H1 (cell line): ENCODE data around the gene RGS3. TPM values are rescaled to one million over a fixed set of nuclear protein-coding genes. Genes with fewer than 3 reads are reported as not detected.

ENCODE experiments used
- CTCF ChIA-PET: fragments of 300-600 bp; sonication (Branson Sonifier 250); formaldehyde crosslinking; loops from one replicate; lab custom pipeline; 2021; ENCODE audit not compliant: partially characterized antibody; lab: Charles Lee
- POLR2A ChIA-PET: fragments of 300-600 bp; sonication (Branson Sonifier 250); formaldehyde crosslinking; loops from one replicate; lab custom pipeline; 2021; ENCODE audit warnings: inconsistent platforms; ENCODE audit not compliant: partially characterized antibody; lab: Charles Lee
- DNase-seq, 2 experiments: peaks; one replicate each; pipeline versions ENCODE4 v3.0.0 to v3.0.0-alpha.2; 2010 to 2022; ENCODE audit warnings: low spot score in 2 of 2, low read depth in 1 of 2, mixed read lengths in 1 of 2
- FAIRE-seq: peaks from 2 replicates; lab custom pipeline; 2011; peaks lifted over from hg19 to GRCh38; lab: Jason Lieb, UNC
- H2AFZ ChIP-seq: 2 replicates; pipeline ENCODE4 v1.8.1; 2012; ENCODE audit warnings: low read length, inconsistent platforms
- H2AK5ac ChIP-seq: 2 replicates; pipeline ENCODE4 v1.6.1; 2013; ENCODE audit warnings: low read depth, low read length
- H2BK120ac ChIP-seq: replicated peaks from 2 replicates; pipeline ENCODE3; 2013; ENCODE audit warnings: low read depth, low read length, inconsistent platforms
- H2BK12ac ChIP-seq: 2 replicates; pipeline ENCODE4 v1.6.1; 2013; ENCODE audit warnings: low read depth, low read length
- H2BK15ac ChIP-seq: 2 replicates; pipeline ENCODE4 v1.6.1; 2013; ENCODE audit warnings: low read length
- H2BK20ac ChIP-seq: 2 replicates; pipeline ENCODE4 v1.6.1; 2013; ENCODE audit warnings: low read length
- H2BK5ac ChIP-seq: 2 replicates; pipeline ENCODE4 v1.6.1; 2013; ENCODE audit warnings: low read depth, low read length
- H3K14ac ChIP-seq: 2 replicates; pipeline ENCODE4 v1.6.1; 2013; ENCODE audit warnings: inconsistent platforms; ENCODE audit not compliant: insufficient read length
- H3K18ac ChIP-seq: 2 replicates; pipeline ENCODE4 v1.6.1; 2013; ENCODE audit warnings: low read length; ENCODE audit errors: extremely low read depth
- H3K23ac ChIP-seq: 2 replicates; pipeline ENCODE4 v1.6.1; 2013; ENCODE audit warnings: inconsistent platforms; ENCODE audit not compliant: insufficient read length
- H3K23me2 ChIP-seq: 2 replicates; pipeline ENCODE4 v1.6.1; 2013; ENCODE audit warnings: low read depth, low read length
- H3K27ac ChIP-seq: 2 replicates; pipeline ENCODE4 v1.6.1; 2011; ENCODE audit warnings: low read depth, low read length, inconsistent platforms
- H3K27me3 ChIP-seq, 4 experiments: replicated peaks in 1 of 4; 1 replicate in 1 of 4; 2 replicates in 3 of 4; pipeline versions ENCODE4 v1.6.1 to v1.8.1; 2011 to 2013; ENCODE audit warnings: low read length in 3 of 4, mild to moderate bottlenecking in 3 of 4, inconsistent platforms in 2 of 4, mixed read lengths in 2 of 4, moderate library complexity in 1 of 4; ENCODE audit not compliant: control insufficient read depth in 3 of 4, insufficient read depth in 3 of 4; ENCODE audit errors: extremely low read depth in 1 of 4
- H3K36me3 ChIP-seq, 4 experiments: 2 replicates each; pipeline versions ENCODE4 v1.6.1 to v1.8.1; 2011 to 2013; ENCODE audit warnings: mild to moderate bottlenecking in 4 of 4, low read length in 3 of 4, moderate library complexity in 2 of 4, control low read depth in 1 of 4, inconsistent platforms in 1 of 4; ENCODE audit not compliant: insufficient read depth in 4 of 4, control insufficient read depth in 2 of 4
- H3K4ac ChIP-seq: replicated peaks from 2 replicates; pipeline ENCODE3; 2013; ENCODE audit warnings: low read length, low read depth, mixed read lengths, inconsistent platforms; ENCODE audit not compliant: insufficient read length
- H3K4me1 ChIP-seq, 4 experiments: replicated peaks in 1 of 4; 1 replicate in 1 of 4; 2 replicates in 3 of 4; pipeline versions ENCODE4 v1.6.1 to v1.8.1; 2011 to 2013; ENCODE audit warnings: low read length in 3 of 4, inconsistent platforms in 2 of 4, mixed read lengths in 1 of 4; ENCODE audit not compliant: insufficient read depth in 4 of 4, control insufficient read depth in 3 of 4
- H3K4me2 ChIP-seq, 2 experiments: 2 replicates each; pipeline versions ENCODE4 v1.6.1 to v1.8.1; 2011 to 2013; ENCODE audit warnings: low read depth in 2 of 2, low read length in 2 of 2, control low read depth in 1 of 2, inconsistent platforms in 1 of 2, mild to moderate bottlenecking in 1 of 2; ENCODE audit not compliant: insufficient read depth in 1 of 2
- H3K4me3 ChIP-seq, 4 experiments: fragments of 200-600, 300-600 bp in 1 of 4; sonication (generic), shearing (Covaris generic), sonication (Bioruptor Twin) in 1 of 4; 2 replicates each; pipeline versions ENCODE4 v1.5.1 to v1.8.1; 2011 to 2016; ENCODE audit warnings: low read length in 4 of 4, low read depth in 3 of 4, control low read depth in 2 of 4, inconsistent platforms in 2 of 4, mild to moderate bottlenecking in 2 of 4, mixed read lengths in 1 of 4, moderate library complexity in 1 of 4; ENCODE audit not compliant: insufficient read depth in 2 of 4; ENCODE audit errors: extremely low read depth in 1 of 4
- H3K56ac ChIP-seq: replicated peaks from 2 replicates; pipeline ENCODE3; 2013; ENCODE audit warnings: low read depth, mild to moderate bottlenecking, mixed read lengths, low read length, inconsistent platforms; ENCODE audit not compliant: insufficient read length
- H3K79me1 ChIP-seq: 2 replicates; pipeline ENCODE4 v1.6.1; 2013; ENCODE audit warnings: low read depth, low read length, control low read depth
- H3K79me2 ChIP-seq, 2 experiments: 2 replicates each; pipeline versions ENCODE4 v1.6.1 to v1.8.1; 2012 to 2013; ENCODE audit warnings: low read length in 2 of 2, mild to moderate bottlenecking in 2 of 2, inconsistent platforms in 1 of 2; ENCODE audit not compliant: insufficient read depth in 2 of 2, control insufficient read depth in 1 of 2
- H3K9ac ChIP-seq, 4 experiments: replicated peaks in 1 of 4; 1 replicate in 1 of 4; 2 replicates in 3 of 4; pipeline versions ENCODE4 v1.6.1 to v1.8.1; 2011 to 2013; ENCODE audit warnings: low read depth in 3 of 4, low read length in 3 of 4, control low read depth in 2 of 4, mild to moderate bottlenecking in 2 of 4, moderate library complexity in 2 of 4, inconsistent platforms in 1 of 4; ENCODE audit errors: extremely low read depth in 1 of 4
- H3K9me3 ChIP-seq, 2 experiments: 2 replicates each; pipeline versions ENCODE4 v1.6.1 to v1.8.1; 2012 to 2013; ENCODE audit warnings: mild to moderate bottlenecking in 2 of 2, moderate library complexity in 2 of 2, control low read depth in 1 of 2, inconsistent platforms in 1 of 2, low read depth in 1 of 2, low read length in 1 of 2, mixed read lengths in 1 of 2; ENCODE audit not compliant: insufficient read depth in 2 of 2
- H4K20me1 ChIP-seq, 2 experiments: replicated peaks in 1 of 2; 2 replicates each; pipeline versions ENCODE3 to v1.8.1; 2011 to 2013; ENCODE audit warnings: inconsistent platforms in 2 of 2, low read length in 2 of 2, mild to moderate bottlenecking in 1 of 2; ENCODE audit not compliant: insufficient read depth in 2 of 2, control insufficient read depth in 1 of 2
- H4K5ac ChIP-seq: 2 replicates; pipeline ENCODE4 v1.6.1; 2013; ENCODE audit warnings: low read length, low read depth, mixed read lengths, inconsistent platforms; ENCODE audit not compliant: insufficient read length
- H4K8ac ChIP-seq: 2 replicates; pipeline ENCODE4 v1.8.0; 2013; ENCODE audit warnings: mild to moderate bottlenecking, moderate library complexity, low read length, inconsistent platforms; ENCODE audit not compliant: insufficient read depth; ENCODE audit errors: extremely low read depth
- H4K91ac ChIP-seq: replicated peaks from 2 replicates; pipeline ENCODE3; 2013; ENCODE audit warnings: low read length, mixed read lengths, inconsistent platforms; ENCODE audit not compliant: insufficient read length
- CHD2 ChIP-seq: IDR thresholded peaks from 2 replicates; pipeline ENCODE4 v1.6.1; 2012; ENCODE audit warnings: low read length, improper control_type of control experiment
- GTF2F1 ChIP-seq: IDR thresholded peaks from 2 replicates; pipeline ENCODE4 v1.6.1; 2012; ENCODE audit warnings: low read depth, low read length, improper control_type of control experiment, borderline replicate concordance
- YY1 ChIP-seq: IDR thresholded peaks from 2 replicates; pipeline ENCODE4 v1.6.1; 2011; ENCODE audit warnings: low read depth, mild to moderate bottlenecking, low read length
- WGBS, 2 experiments: shearing (Covaris generic) in 1 of 2; methylation state at CpG; one replicate each; pipeline versions ENCODE4 v1.1.6 to v1.1.7; 2013 to 2015; ENCODE audit warnings: low lambda C conversion rate in 2 of 2, mixed read lengths in 2 of 2, inconsistent platforms in 1 of 2, low coverage in 1 of 2, missing lambda C conversion rate in 1 of 2; ENCODE audit not compliant: insufficient replicate concordance in 2 of 2, insufficient coverage in 1 of 2, insufficient read length in 1 of 2; ENCODE audit errors: extremely low coverage in 1 of 2, missing lambda C conversion rate in 1 of 2; 5-methylcytosine and 5-hydroxymethylcytosine counted together
- polyA plus RNA-seq, 7 experiments: library from polyadenylated mRNA; depleted of rRNA in 3 of 7; stranded (reverse) in 5 of 7; unstranded in 2 of 7; fragments of >200 nt in 5 of 7; fragments of 200-250 nt in 2 of 7; gene quantifications; 1 replicate in 5 of 7; 2 replicates in 1 of 7; 4 replicates in 1 of 7; pipeline versions ENCODE4 v1.2.1 to v1.2.3, GENCODE V29; 2011 to 2013; ENCODE audit warnings: missing spikeins in 2 of 7, mixed read lengths in 2 of 7
- total RNA-seq: library from RNA; stranded (reverse); fragmentation: NEBNext Ultra II Directional; extraction: Animal tissue kit (Norgen Biotek cat#: 25700); gene quantifications from 2 replicates; pipeline ENCODE4 v1.2.1, GENCODE V29; 2021

Gene RGS3
- total and polyA plus RNA-seq, 2 of the 8 experiments (the other 6 are each of a cell fraction or from before 2014, with no cell fraction given) = 12.6 to 18.2 TPM

GRCh38 chr9:113523421-113524141 lies 60.1 kb downstream of the RGS3 start:
- FAIRE-seq = no peak
- Histone ChIP-seq H3K23me2 (no peaks in the 10 kb centered on the region), H3K56ac (no peak overlapping the region), H3K79me1 (no peaks in the 10 kb centered on the region), H2BK5ac (no peak overlapping the region), H3K36me3 (no peaks in the 10 kb centered on the region), H2BK12ac (no peak overlapping the region), H4K91ac (no peak overlapping the region)
- WGBS, 2 experiments = 86% methylated on average over 18 of the region's 19 CpGs; no CpG with 5 or more reads in 1 of the 2 experiments
- TF ChIP-seq GTF2F1 = no peak
- no peak for TF ChIP-seq CHD2
- TF ChIP-seq YY1 = no peak
- TF ChIP-seq, all 59 proteins: peak for 0
- no peaks in the 10 kb centered on the region for H3K79me2 ChIP-seq
- H3K4me3 ChIP-seq = no peak overlapping the region
- H3K4ac ChIP-seq = no peak overlapping the region
- ChIA-PET CTCF (interaction anchor here (0.8 to 10.2 kb wide), 14 partner anchors 9 to 133 kb away, joined by 3 to 67 read pairs (median 4); no protein-coding TSS in a partner anchor), POLR2A (interaction anchor here (1.2 kb wide), 1 partner anchor 14 kb away, joined by 3 read pairs; no protein-coding TSS in a partner anchor)
- no peaks in the 10 kb centered on the region for H3K27me3 ChIP-seq
- H2BK15ac ChIP-seq = no peak overlapping the region
- no peak overlapping the region for H4K8ac ChIP-seq
- no peak overlapping the region for H3K18ac ChIP-seq
- H3K14ac ChIP-seq = no peak overlapping the region
- H2BK20ac ChIP-seq = no peak overlapping the region
- H3K27ac ChIP-seq = no peak overlapping the region
- no peak for DNase-seq
- H3K9ac ChIP-seq = no peak overlapping the region
- no peak overlapping the region for H4K5ac ChIP-seq
- no peak overlapping the region for H3K23ac ChIP-seq
- no peak overlapping the region for H2AFZ ChIP-seq
- peaks cover 0 to 2% (median 0%) of the 10 kb centered on the region in 4 experiments; a peak in 1 of 7 replicates for H3K4me1 ChIP-seq
- H4K20me1 ChIP-seq = no peaks in the 10 kb centered on the region
- no peaks in the 10 kb centered on the region for H3K9me3 ChIP-seq
- no peak overlapping the region for H2BK120ac ChIP-seq
- no peak overlapping the region for H2AK5ac ChIP-seq
- no peak overlapping the region for H3K4me2 ChIP-seq
